ENCODE results near the gene PPHLN1. TPM values are rescaled to one million over a fixed set of nuclear protein-coding genes. Genes with fewer than 3 reads are reported as not detected.
"Not testable (repeated sequence)": the region's sequence is repeated elsewhere in the genome, so short reads cannot be mapped to it uniquely, and the experiment has no call there.

PPHLN1 gene
- total and polyA plus RNA-seq, 7 experiments from 2014 or later, result 89.1 to 182 (median 90.9) TPM

DNA sequence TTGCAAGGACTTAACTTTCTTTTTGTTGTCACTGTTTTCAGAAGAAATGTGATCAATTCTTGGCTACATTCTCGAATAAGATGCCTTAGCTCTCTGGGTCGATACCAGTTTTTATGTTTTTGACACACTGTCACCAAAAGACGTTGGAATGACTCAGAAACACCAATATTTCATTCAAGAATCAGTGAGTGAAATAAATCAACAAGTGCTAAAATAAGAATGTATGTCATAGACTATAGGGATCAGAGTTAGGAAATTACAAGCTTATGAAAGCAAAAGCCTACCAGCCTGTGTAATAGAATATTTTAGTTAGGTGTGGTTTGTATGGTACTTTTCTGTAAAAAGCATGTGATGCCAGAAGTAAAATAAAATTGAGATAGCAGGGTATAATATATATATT lies 17.8 kb downstream of the PPHLN1 start:
- DNase-seq (no peak), ATAC-seq (no peak)
- intact Hi-C loops (cut with micrococcal nuclease), result no loop called here
- Histone ChIP-seq H3K4me1 (ENCODE audit: control insufficient read depth in 2 of 2, insufficient read depth in 2 of 2, low read length in 2 of 2) (peaks cover 0 to 5% of the 10 kb centered on the region in 2 donors), H3K27me3 (ENCODE audit: control insufficient read depth in 2 of 2, insufficient read depth in 2 of 2, low read length in 2 of 2) (no peaks in the 10 kb centered on the region), H3K9me3 (ENCODE audit: control insufficient read depth in 2 of 3, low read length in 3 of 3) (no peaks in the 10 kb centered on the region), H3K36me3 (ENCODE audit: control insufficient read depth in 2 of 3, insufficient read depth in 3 of 3, low read length in 3 of 3) (peaks cover 0 to 5% (median 0%) of the 10 kb centered on the region in 3 experiments), H3K4me3 (ENCODE audit: low read length) (no peak overlapping the region), H3K27ac (ENCODE audit: low read depth, low read length) (no peak overlapping the region)
- Mint-ChIP-seq H3K27me3 (no peaks in the 10 kb centered on the region), H3K4me1 (peaks cover 18 to 61% (median 58%) of the 10 kb centered on the region in 7 donors), H3K4me3 (peak overlapping the region in 3 of 10 donors; percentile 3 to 30 (median 4)), H3K27ac (no peak overlapping the region), H3K36me3 (peaks cover 0 to 30% (median 4%) of the 10 kb centered on the region in 5 donors), H3K9me3 (no peaks in the 10 kb centered on the region)
- CTCF ChIA-PET, result no interaction called here
- POLR2A ChIA-PET, result no interaction called here

DNA sequence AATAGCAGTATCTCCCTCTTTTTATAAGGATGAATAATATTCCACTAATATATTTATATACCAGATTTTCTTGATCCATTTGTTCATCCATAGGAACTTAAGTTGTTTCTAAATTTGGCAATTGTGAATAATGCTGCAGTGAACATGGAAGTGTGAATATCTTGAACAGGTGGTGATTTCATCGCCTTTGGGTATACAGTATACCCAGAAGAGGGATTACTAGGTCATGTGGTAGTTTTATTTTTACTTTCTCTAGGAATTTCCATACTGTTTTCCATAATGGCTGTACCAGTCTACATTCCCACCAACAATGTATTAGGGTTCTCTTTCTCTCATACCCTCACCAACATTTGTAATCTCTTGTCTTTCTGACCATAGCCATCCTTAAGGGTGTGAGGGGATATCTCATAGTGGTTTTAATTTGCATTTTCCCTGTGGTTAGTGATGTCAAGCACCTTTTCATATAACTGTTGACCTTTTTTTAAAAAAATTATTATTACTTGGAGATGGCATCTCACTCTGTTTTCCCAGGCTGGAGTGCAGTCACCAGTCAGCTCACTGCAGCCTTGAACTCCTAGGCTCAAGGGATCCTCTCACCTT lies 20.5 kb downstream of the PPHLN1 start:
- no peaks in the 10 kb centered on the region for H3K27me3 ChIP-seq (ENCODE audit: control insufficient read depth in 2 of 2, insufficient read depth in 2 of 2, low read length in 2 of 2)
- H3K4me3 ChIP-seq (ENCODE audit: low read length), result no peak overlapping the region
- H3K4me1 Mint-ChIP-seq, result peaks cover 15 to 54% (median 48%) of the 10 kb centered on the region in 7 donors
- CTCF ChIA-PET, result no interaction called here
- H3K36me3 Mint-ChIP-seq, result peaks cover 0 to 19% (median 6%) of the 10 kb centered on the region in 5 donors
- H3K4me1 ChIP-seq (ENCODE audit: control insufficient read depth in 2 of 2, insufficient read depth in 2 of 2, low read length in 2 of 2), result peaks cover 0 to 5% of the 10 kb centered on the region in 2 donors
- intact Hi-C loops (cut with micrococcal nuclease), result no loop called here
- DNase-seq (no peak), ATAC-seq (no peak)
- H3K27me3 Mint-ChIP-seq, result no peaks in the 10 kb centered on the region
- H3K27ac Mint-ChIP-seq, result no peak overlapping the region
- POLR2A ChIA-PET, result no interaction called here
- peak overlapping the region in 1 of 10 donors; percentile 36 for H3K4me3 Mint-ChIP-seq
- peaks cover 0 to 5% (median 0%) of the 10 kb centered on the region in 3 experiments for H3K36me3 ChIP-seq (ENCODE audit: control insufficient read depth in 2 of 3, insufficient read depth in 3 of 3, low read length in 3 of 3)
- no peaks in the 10 kb centered on the region for H3K9me3 Mint-ChIP-seq
- no peak overlapping the region for H3K27ac ChIP-seq (ENCODE audit: low read depth, low read length)
- no peaks in the 10 kb centered on the region for H3K9me3 ChIP-seq (ENCODE audit: control insufficient read depth in 2 of 3, low read length in 3 of 3)

DNA sequence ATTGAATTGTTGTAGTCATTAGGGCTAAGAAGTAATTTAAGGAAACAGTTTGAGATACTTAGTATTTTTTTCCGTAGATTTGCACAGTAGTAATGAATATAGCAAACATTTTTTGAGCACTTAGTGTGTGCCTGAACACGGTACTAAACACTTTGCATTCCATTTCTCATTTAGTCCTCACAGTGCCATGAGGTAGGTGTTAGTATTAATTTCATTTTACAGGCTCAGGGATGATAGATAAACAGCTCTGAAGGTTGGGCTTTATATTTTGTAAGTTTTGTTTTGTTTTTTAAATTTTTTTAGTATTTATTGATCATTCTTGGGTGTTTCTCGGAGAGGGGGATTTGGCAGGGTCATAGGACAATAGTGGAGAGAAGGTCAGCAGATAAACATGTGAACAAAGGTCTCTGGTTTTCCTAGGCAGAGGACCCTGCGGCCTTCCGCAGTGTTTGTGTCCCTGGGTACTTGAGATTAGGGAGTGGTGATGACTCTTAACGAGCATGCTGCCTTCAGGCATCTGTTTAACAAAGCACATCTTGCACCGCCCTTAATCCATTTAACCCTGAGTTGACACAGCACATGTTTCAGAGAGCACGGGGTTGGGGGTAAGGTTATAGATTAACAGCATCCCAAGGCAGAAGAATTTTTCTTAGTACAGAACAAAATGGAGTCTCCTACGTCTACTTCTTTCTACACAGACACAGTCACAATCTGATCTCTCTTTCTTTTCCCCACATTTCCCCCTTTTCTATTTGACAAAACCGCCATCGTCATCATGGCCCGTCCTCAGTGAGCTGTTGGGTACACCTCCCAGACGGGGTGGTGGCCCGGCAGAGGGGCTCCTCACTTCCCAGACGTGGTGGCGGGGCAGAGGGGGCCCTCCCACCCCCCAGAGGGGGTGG lies 23.4 kb downstream of the PPHLN1 start:
- H3K4me3 ChIP-seq (ENCODE audit: low read length); H3K4me3 Mint-ChIP-seq; intact Hi-C loops (cut with micrococcal nuclease); H3K4me1 ChIP-seq (ENCODE audit: control insufficient read depth in 2 of 2, insufficient read depth in 2 of 2, low read length in 2 of 2); ATAC-seq; H3K27ac Mint-ChIP-seq; H3K27me3 ChIP-seq (ENCODE audit: control insufficient read depth in 2 of 2, insufficient read depth in 2 of 2, low read length in 2 of 2); H3K9me3 Mint-ChIP-seq; H3K27ac ChIP-seq (ENCODE audit: low read depth, low read length); H3K9me3 ChIP-seq (ENCODE audit: control insufficient read depth in 2 of 3, low read length in 3 of 3); H3K27me3 Mint-ChIP-seq; POLR2A ChIA-PET; CTCF ChIA-PET; DNase-seq: not testable (repeated sequence)
- Mint-ChIP-seq H3K4me1 (peaks cover 6 to 28% (median 21%) of the 10 kb centered on the region in 7 donors), H3K36me3 (peaks cover 0 to 14% (median 6%) of the 10 kb centered on the region in 5 donors)
- H3K36me3 ChIP-seq (ENCODE audit: control insufficient read depth in 2 of 3, insufficient read depth in 3 of 3, low read length in 3 of 3), result peaks cover 0 to 11% (median 0%) of the 10 kb centered on the region in 3 experiments

DNA sequence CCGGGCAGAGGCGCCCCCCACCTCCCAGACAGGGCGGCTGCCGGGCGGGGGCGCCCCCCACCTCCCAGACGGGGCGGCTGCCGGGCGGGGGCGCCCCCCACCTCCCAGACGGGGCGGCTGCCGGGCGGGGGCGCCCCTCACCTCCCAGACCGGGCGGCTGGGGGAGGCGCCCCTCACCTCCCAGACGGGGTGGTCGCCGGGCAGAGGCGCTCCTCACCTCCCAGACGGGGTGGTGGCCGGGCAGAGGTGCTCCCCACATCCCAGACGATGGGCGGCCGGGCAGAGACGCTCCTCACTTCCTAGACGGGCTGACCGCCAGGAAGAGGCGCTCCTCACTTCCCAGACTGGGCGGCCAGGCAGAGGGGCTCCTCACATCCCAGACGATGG lies 24.0 kb downstream of the PPHLN1 start:
- H3K27ac ChIP-seq (ENCODE audit: low read depth, low read length); DNase-seq; ATAC-seq; POLR2A ChIA-PET; H3K4me3 Mint-ChIP-seq; H3K4me1 ChIP-seq (ENCODE audit: control insufficient read depth in 2 of 2, insufficient read depth in 2 of 2, low read length in 2 of 2); H3K9me3 Mint-ChIP-seq; H3K9me3 ChIP-seq (ENCODE audit: control insufficient read depth in 2 of 3, low read length in 3 of 3); CTCF ChIA-PET; H3K27me3 Mint-ChIP-seq; intact Hi-C loops (cut with micrococcal nuclease); H3K4me3 ChIP-seq (ENCODE audit: low read length); H3K27ac Mint-ChIP-seq; H3K27me3 ChIP-seq (ENCODE audit: control insufficient read depth in 2 of 2, insufficient read depth in 2 of 2, low read length in 2 of 2): not testable (repeated sequence)
- peaks cover 0 to 14% (median 6%) of the 10 kb centered on the region in 5 donors for H3K36me3 Mint-ChIP-seq
- H3K36me3 ChIP-seq (ENCODE audit: control insufficient read depth in 2 of 3, insufficient read depth in 3 of 3, low read length in 3 of 3), result peaks cover 0 to 13% (median under 1%) of the 10 kb centered on the region in 3 experiments
- H3K4me1 Mint-ChIP-seq, result peaks cover 5 to 24% (median 17%) of the 10 kb centered on the region in 7 donors

DNA sequence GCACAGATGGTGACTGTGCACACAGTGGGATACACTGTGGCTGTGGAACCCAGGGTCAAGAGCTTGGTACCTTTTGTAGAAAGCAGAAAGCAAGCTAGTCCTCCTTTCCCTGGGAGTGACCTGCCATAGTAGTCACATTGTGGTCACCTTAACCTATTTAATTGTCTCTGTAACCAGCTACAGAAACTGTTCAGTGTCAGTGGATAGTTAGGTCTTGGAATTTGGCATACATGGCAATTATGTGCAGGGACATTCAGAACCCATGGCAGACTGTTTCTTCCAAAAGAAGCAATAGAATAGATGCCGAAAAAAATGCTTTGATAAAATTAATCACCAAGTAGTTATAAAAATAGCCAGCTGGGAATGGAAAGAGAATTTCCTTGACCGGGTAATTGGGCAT lies 30.4 kb downstream of the PPHLN1 start:
- CTCF ChIA-PET, result no interaction called here

DNA sequence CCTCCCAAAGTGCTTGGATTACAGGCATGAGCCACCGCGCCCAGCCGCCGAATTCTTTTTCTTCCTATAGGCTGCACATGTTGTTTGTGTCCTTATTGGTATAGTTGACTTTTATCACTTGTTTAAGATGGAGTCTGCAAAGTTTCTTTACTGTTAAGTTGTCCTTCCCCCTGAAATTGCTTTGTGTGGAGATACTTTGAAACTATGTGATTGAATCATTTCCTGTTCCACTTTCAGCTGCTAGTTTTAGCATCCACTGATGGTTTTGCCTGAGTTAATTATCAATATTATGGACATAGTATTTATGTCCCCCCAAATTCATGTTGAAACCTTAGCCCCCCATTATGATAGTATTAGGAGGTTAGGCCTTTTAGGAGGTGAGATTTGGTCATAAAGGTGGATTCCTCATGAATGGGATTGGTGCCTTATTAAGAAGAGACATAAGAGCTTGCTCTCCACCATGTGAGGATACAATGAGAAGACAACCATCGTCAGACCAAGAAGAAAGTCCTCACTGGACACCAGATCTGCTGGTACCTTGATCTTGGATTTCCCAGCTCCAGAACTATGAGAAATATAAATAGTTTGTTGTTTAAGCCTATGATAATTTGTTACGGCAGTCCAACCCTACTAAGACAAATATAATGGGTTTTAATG lies 34.9 kb downstream of the PPHLN1 start:
- CTCF ChIA-PET, result interaction anchor here (1.9 kb wide), 1 partner anchor 11 kb away, joined by 8 read pairs; no protein-coding TSS in a partner anchor
- Mint-ChIP-seq H3K4me3 (peak overlapping the region in 1 of 10 donors; percentile 8), H3K27ac (peak overlapping the region in 3 of 9 donors; percentile 30 to 43 (median 34))

More for the DNA sequence above, 30.4 kb downstream of the PPHLN1 start:
- DNase-seq, result no peak
- Histone ChIP-seq H3K36me3 (ENCODE audit: control insufficient read depth in 2 of 3, insufficient read depth in 3 of 3, low read length in 3 of 3) (peaks cover 0 to 29% (median 7%) of the 10 kb centered on the region in 3 experiments), H3K27me3 (ENCODE audit: control insufficient read depth in 2 of 2, insufficient read depth in 2 of 2, low read length in 2 of 2) (no peaks in the 10 kb centered on the region), H3K4me3 (ENCODE audit: low read length) (no peak overlapping the region), H3K9me3 (ENCODE audit: control insufficient read depth in 2 of 3, low read length in 3 of 3) (no peaks in the 10 kb centered on the region), H3K4me1 (ENCODE audit: control insufficient read depth in 2 of 2, insufficient read depth in 2 of 2, low read length in 2 of 2) (no peaks in the 10 kb centered on the region), H3K27ac (ENCODE audit: low read depth, low read length) (no peak overlapping the region)
- Mint-ChIP-seq H3K4me3 (no peak overlapping the region), H3K9me3 (no peaks in the 10 kb centered on the region), H3K27me3 (no peaks in the 10 kb centered on the region), H3K27ac (peak overlapping the region in 1 of 9 donors; percentile 35), H3K36me3 (peaks cover 5 to 27% (median 22%) of the 10 kb centered on the region in 5 donors), H3K4me1 (peaks cover 6 to 32% (median 23%) of the 10 kb centered on the region in 7 donors)
- intact Hi-C loops (cut with micrococcal nuclease), result no loop called here
- ATAC-seq, result no peak
- POLR2A ChIA-PET, result no interaction called here

More for the DNA sequence above, 34.9 kb downstream of the PPHLN1 start:
- Histone ChIP-seq H3K27me3 (ENCODE audit: control insufficient read depth in 2 of 2, insufficient read depth in 2 of 2, low read length in 2 of 2) (no peaks in the 10 kb centered on the region), H3K4me1 (ENCODE audit: control insufficient read depth in 2 of 2, insufficient read depth in 2 of 2, low read length in 2 of 2) (no peaks in the 10 kb centered on the region), H3K9me3 (ENCODE audit: control insufficient read depth in 2 of 3, low read length in 3 of 3) (no peaks in the 10 kb centered on the region), H3K27ac (ENCODE audit: low read depth, low read length) (no peak overlapping the region), H3K36me3 (ENCODE audit: control insufficient read depth in 2 of 3, insufficient read depth in 3 of 3, low read length in 3 of 3) (peaks cover 0 to 13% (median 0%) of the 10 kb centered on the region in 3 experiments), H3K4me3 (ENCODE audit: low read length) (no peak overlapping the region)
- Mint-ChIP-seq H3K9me3 (no peaks in the 10 kb centered on the region), H3K27me3 (no peaks in the 10 kb centered on the region), H3K4me1 (peaks cover 14 to 65% (median 41%) of the 10 kb centered on the region in 7 donors), H3K36me3 (peaks cover 5 to 32% (median 22%) of the 10 kb centered on the region in 5 donors)
- intact Hi-C loops (cut with micrococcal nuclease), result no loop called here
- ATAC-seq (no peak), DNase-seq (no peak)
- POLR2A ChIA-PET, result interaction anchor here (0.7 kb wide), 1 partner anchor 13 kb away, joined by 3 read pairs; no protein-coding TSS in a partner anchor
